ENCODE results near the gene SIGLEC12.
A peak's percentile ranks its signal among the peaks of the same experiment; 100 is the strongest.

Gene SIGLEC12

DNA sequence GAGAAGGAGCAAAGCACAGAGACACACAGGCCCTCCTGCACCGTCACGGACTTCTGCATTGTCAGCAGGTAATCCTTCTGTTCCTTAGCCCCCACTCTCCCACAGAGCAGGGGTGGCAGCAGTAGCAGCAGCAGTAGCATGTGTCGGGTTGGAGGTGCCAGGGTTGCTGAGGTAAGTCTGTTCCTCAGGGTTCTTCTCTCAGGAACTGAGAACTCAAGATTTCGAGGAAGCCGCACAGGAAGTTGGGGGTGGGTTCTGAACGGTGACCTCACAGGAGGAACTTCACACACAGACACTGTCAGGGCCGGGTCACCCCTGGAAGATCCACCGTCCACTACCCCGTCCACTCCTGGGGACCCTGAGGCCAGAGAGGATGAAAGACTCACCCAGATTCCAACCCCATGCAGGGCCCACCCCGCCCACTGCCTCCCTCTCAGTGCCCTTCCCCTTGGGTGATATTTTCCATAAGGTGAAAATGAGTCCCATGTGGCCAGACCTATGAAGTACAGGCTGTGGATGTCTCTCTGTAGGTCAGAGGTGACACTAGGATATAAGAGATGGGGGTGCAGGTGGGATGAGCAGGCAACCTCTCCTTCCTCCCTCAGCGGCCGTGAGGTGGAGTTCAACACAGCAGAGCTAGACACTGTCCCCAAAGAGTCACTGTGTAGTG, at the start of gene SIGLEC12:
Gene SIGLEC12, minus strand, starts transcription at position 207 of the 670 bp plus-strand sequence. Its CDS starts 67 bp downstream, at position 140.
- no peak for DNase-seq

DNA sequence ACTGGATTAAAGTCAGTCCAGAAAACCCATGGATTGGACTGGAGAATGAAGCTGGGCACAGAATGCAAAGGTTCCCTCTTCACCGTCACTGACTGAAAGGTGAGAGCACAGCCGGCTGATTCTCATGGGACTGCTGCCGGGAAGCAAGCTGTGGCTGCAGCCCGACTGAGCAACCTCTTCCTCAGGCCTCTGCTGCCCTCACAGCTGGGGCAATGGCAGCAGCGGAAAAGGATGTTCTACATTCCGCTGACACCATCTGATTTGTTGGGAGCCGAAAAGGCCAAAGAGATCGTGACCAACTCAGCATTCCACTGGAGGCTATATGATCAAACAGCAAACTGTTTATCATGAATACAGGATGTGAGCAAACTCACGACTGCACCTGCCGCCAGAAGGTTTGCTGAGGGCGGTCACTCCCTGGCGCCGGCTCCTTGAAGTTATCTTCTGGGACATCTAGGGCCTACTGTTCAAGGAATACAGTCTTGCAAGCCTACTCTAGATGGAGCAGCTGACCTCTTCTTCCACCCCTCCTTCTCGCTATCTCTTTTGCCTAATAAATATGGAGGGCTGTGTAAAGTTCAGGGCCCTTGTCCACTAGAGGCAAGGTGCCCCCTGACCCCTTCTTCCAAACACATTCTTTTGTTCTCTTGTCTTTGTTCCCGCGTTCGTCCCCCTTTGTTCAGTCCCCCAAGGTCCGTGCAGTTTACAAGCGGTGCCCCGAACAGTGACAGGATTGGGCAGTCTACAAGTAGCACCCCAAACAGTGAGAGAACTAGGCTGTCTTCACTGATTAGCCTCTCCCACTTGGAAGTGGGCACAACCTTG, 49.5 kb upstream of the SIGLEC12 start:
- no peak for DNase-seq

DNA sequence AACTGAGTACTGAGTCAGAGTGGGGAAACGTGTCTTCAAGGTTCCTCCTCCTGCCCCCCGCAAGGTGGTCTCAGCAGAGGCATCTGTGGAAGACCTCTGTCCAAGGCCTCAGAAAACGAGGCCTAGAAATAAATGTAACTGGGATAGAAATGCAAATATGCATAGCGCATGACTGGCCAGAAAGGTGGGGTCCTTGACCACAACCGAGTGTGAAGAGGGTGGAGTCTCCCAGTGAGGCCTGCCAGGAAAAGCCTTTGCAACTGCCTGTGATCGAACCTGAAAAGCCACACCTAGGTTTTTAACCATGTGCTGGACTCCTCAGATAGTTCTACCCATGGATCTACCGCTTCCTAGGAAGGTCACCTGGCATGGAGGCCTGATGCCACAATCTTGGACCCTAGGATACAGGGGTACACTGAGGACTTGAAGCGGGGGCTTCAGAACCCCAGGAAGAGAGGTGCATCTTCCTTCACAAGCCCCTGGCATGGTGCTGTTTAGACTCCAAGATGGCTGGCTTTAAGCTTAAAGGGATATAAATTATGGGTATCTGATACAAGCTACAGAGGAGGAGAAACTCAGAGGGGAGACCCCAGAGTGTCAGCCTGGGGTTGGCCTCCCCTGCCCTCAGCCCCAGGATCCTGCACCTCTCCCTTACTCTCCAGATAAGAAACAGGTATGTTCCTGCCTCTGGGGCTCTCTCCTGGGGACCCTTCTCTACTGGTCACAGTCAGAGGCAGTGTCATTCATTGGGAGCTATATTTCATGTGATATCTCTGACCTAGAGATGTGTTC, 48.1 kb upstream of the SIGLEC12 start:
- DNase-seq: no peak

DNA sequence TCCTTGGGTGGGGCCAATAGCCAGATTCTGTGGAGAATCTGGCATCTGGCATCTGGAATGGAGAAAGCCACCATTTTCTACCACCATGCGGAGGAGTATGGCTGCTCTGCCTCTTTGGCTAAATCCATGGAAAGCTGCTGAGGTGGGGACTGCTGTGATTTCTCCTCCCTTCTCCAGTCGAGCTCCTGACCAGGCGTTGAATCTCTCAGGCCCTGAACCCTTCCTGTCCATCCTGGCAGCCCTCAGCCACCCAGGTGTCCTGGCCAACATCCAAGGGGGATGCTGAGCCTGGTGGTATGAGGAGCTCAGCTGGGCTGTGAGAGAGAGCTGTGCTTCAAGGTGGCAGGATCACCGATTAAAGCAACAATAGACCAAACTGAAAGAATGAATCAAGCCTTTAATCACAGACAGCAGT, 47.3 kb upstream of the SIGLEC12 start:
- no peak for DNase-seq

DNA sequence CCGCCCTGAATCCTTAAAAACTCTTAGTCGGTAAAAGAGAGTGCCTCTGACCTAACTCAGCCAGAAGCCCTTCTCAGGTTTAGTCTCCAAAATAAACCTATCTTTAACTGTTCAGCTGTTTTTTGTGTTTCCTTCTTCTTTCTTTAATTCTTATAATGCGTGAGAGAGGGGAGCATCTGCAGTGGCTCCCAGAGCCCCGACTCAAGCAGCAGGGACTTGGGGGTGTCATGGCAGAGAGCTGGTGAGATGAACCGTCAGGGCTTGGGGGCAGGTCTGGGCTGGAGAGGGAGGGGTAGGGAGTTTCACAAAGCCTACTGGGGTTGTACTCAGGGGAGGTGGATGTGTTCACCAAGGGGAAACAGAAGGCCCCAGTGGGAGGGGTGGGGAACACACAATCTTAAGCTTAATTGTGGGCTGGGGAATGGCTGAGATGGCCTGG, 46.6 kb upstream of the SIGLEC12 start:
- DNase-seq: no peak

DNA sequence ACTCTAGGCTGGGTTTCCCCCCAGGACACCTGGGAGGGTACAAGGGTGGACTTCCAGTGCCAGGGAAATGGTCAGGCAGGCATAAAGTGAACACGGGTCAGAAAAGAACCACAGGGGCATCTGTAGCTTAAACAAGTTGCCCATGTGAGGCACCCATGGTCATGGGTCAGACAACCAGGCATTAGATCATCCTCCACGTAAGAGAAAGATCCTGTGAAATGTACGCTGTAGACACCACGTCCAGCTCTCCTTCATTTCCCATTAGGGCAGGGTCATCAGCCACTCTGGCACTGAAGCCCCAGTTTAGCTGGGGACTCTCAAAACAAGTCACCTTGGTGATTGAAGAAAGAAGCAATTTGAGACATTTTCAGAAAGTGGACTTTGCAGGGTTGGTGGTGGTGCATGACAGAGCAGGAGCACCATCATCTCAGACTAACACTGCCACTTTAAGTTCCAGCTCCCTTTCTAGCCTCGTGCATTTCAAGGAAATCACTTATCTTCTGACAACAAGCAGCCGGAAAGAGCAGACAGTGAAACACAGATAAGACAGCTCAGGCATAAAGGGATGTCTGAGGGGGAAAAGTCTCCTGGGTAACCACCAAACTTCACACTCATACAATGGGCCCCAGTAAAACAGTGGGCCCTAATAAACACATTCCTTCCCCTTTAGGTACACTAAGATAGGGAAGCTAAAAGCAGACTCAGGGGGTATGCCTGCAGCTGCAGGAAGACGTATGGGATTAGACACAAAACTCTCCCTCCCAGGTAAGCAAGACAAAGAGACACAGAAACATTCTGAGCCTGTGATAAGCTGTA, 46.0 kb upstream of the SIGLEC12 start:
- DNase-seq: no peak

DNA sequence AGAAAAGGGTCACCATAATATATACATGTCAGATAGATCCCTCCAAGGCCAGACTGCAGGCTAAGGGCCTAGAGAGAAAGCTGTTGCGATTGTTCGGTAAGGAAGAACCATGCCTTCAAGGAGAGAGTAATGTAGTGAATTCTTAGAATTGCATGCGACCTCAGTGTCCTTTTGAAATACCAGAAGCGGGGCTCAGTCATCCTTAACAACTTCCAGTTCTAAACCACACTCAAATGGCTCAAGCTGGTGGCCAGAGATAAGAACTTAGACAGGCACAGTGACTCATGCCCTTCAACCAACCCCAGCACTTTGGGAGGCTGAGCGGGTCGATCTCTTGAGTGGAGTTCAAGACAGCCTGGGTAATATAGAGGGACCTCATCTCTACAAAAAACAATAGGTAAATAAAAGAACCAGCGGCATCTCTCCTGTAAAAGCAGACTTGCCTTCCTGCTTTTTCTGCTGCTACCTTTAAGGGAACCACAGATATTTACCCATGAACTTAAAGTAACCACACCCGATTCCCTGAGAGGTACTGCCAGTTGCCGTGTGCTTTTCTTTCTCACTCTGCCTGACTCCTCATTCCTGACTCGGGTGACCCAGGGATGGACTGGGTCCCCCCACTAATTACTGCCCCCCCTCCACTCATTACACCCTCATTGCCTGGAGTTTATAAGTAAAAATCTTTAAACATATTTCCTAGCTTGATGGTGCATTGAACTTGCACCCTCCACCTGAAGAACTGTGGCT, 45.2 kb upstream of the SIGLEC12 start:
- no peak for DNase-seq

DNA sequence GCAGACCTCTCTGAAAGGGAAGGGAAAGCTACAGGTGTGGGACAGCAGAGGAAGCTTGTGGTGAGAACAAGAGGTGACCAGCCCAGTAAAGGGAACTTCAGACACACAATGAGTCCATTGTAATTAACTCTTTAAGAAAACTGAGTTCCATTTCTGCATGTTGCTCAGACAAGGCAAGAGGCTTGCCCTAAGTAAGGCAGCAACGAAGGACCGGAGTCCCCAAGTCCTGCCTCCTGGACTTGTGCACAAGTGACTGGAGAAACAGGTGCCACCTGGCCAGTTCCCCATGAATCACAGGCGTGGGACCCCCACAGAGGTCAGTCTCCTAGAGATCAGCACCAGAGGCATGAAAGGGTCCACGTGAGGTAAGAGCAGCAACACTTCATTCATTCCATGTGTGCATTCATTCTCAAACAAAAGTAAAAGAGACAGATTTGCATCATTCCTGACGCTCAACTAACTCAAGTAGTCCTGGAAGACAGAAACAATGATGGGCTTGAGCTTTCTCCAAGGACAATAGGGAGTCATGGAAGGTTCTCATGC, 44.6 kb upstream of the SIGLEC12 start:
- no peak for DNase-seq

DNA sequence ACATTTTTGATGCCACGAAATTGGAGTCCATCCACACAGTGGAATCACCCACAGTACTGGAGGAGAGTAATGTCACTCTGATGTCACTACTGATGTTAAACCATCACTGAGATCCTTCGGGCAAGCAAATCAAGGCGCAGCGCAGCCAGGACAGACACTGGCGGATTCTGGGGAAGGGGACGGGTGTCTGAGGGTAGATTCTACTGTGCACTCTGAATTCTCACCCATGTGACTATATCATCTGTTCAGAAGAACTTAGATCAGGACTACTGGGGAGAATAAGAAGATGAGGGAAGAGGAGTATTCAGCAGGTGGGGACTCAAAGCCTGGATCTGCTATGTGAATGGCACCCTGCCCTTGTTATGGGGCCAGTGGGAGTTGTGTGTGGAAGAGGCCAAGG, 42.4 kb upstream of the SIGLEC12 start:
- DNase-seq: no peak

DNA sequence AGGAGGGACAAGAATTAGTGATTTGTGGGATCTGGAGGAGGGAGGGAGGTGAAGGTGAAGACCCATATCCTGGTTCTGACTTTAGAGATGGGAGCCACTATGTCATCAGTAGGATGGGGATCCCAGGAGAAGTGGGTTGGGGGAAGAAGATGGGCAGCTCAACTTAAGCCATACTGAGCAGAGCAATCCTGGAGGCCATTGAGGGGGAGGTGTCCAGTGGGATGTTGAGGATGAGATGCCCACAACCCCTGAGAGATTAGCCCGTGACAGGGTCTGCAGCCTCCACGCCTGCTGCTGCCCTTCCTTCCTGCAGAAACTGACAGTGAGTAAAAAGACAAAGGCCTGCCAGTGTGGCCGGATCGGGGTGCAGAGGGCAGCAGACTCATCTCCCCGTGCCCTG, 41.1 kb upstream of the SIGLEC12 start:
- DNase-seq: no peak

DNA sequence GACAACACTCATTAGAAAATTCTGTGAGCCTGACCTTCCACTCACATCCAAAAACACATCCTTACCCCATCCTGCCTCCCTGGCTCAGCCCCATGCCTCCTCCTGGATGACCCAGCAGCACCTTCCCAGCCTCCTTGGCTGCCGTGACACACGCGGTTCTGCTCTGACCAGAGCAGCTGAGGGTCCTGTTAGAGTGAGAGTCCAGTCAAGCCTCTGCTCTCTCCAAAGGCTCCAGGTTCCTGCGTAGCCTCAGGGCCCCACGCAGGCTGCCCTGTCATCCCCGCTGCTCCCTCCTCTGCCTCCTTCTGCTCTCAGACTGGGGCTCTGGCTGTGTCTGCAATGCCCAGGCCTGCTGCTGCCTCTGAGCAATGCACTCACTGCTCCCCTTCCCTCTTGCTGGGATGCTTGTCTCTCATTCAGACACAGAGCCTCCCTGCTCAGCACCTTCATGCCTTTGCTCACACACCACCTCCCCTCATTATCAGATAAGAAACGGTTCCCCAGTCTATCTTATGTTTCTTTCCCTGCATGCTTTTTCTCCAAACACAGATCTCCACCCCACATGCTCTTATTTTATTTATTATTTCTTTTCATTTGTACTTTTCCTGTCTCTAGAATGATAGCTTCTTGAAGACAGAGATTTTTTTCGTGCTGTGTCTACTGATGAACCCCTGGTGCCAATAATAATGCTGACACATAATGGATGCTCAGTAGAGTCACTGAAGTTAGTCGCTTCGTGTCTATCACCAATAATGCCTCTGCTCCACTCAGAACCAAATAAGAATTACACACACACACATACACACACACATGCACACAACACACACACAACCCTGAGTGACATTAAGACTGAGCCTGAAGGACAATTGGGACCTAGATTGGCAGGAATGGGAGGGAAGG, 40.1 kb upstream of the SIGLEC12 start:
- no peak for DNase-seq

DNA sequence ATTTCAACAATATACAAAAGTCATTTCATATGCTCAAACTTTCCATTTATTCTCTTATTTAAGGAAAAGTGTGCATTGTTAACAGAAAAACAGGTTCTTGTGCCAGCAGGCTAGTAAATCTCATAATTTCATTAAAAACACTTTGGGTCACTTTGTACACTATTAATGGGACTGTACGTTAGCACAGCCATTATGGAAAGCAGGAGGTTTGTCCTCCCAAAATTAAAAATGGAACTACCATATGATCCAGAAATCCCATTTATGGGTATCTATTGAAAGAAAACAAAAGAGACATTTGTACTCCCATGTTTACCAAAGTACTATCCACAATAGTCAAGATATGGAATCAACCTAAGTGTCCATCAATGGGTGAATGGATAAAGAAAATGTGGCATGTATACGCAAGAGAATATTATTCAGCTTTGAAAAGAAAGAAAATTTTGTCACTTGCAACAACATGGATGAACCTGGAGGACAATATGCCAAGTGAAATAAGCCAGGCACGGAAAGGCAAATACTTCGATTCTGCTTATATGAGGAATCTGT, 38.3 kb upstream of the SIGLEC12 start:
- DNase-seq: no peak

DNA sequence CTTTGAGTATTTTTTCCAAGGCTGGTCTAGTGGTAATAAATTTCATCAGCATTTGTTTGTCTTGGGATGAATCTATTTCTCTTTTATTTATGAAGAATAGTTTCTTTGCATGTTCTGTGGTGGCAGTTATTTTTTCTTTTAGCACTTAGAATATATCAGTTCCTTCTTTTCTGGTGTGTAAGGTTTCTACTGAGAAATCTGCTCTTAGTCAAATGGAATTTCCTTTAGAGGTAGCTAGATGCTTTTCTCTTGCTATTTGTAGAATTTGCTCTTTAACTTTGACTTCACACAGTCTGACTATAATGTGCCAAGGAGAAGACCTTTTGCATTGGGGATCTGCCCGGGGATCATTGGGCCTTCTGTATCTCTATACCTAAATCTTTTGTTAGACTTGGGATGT, 33.9 kb upstream of the SIGLEC12 start:
- DNase-seq: no peak

DNA sequence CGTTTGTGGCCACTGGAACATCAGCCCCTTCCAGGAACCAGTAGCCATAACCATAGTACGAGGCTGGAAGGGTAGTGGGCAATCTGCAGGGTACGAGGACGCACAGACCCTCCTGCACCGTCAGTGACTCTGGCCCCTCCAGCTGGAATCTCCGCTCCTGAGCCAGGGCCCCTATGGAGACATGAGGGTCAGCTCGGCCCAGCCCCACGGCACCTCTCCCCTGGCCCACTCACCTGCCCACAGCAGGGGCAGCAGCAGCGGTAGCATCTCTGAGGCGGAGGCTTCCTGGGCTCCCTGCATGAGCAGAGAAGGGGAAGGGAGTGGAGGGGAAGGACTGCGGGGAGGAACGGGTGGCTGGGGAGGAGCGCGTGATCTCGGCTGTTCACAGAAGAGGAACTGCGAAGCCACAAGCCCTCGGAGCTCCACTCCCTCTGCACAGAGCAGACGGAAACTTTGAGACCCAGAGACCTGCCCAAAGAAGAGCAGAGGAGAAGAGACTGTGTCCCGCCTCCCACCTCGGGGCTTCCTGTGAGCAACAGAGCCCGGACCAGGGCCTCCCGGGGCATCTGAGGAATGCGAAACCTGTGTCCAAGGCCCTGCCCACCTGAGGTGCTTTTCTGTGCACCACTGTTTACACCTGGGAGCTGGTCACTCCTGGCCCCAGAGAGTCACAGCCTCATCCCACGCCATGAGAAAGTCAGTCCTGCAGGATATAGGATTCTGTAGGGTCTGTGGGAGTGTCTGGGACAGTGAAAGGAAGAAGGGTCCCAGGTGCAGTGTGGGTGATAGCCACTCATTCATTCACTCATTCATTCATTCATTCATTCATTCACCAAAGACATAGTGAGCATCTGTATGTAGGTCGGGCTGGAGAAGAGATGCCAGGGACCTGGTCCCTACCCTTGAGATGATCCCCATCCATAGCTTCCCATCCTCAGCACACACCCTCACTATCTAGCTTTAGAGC, 30.0 kb upstream of the SIGLEC12 start, which contains the start of gene SIGLEC6:
Gene SIGLEC6, minus strand, starts transcription at position 322 of the 967 bp plus-strand sequence. Its CDS starts 22 bp downstream, at position 300.
- DNase-seq: peak in 1 of 2 donors; percentile 7

DNA sequence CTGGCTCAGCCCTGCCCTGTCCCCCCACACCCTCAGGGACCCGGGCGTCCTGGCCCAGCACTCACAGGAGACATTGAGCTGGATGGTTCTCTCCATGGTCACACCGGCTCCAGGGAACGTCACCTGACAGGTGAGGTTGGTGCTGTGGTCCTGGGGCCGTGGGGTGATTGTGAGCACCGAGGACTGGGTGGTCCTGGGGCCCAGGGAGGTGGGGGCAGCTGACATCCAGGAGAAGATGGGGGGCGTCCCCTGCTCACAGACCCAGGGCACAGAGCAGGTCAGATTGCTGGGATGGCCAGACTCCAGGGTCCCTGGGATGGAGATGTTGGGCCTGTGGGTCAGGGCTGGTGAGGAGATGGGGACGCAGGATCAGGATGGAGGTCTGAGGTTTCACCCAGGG, 29.0 kb upstream of the SIGLEC12 start:
- no peak for DNase-seq

DNA sequence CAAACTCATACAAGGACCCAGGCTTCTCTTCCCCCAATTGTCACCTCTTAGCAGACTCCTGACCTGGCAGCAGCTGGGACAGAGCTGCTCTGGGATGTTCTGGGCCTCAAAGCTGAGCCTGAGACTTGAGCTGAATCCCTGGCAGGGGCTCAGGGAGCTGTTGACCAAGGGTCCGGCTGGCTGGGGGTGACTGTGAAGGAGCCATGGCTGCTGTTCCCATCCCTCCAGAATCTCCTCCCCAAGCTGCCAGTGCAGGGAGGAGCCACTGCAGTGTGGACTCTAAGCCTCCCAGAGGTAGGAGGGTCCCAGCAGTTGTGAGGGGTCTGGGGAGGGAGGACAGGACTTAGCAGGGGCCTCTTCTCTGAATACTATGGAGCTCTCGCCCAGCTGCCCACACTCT, 27.7 kb upstream of the SIGLEC12 start:
- no peak for DNase-seq

DNA sequence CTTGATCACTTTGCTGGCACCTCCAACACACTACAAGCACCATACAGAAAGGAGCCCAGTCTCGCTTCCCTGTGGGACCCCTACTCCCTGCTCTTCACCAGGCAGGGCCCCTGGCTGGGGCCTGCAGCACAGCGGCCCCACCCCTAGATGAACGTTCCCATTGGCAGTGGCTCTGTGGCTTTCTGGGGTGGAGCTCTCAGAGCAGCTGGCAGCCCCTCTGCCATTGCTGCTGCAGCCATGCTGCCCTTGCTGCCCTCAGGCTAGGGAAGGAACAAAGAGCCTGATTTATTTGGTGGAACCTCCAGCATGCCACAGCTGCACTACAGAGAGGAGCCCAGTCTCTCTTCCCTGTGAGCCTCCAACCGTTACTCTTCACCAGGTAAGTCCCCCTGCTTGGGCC, 24.1 kb upstream of the SIGLEC12 start:
- DNase-seq: no peak

DNA sequence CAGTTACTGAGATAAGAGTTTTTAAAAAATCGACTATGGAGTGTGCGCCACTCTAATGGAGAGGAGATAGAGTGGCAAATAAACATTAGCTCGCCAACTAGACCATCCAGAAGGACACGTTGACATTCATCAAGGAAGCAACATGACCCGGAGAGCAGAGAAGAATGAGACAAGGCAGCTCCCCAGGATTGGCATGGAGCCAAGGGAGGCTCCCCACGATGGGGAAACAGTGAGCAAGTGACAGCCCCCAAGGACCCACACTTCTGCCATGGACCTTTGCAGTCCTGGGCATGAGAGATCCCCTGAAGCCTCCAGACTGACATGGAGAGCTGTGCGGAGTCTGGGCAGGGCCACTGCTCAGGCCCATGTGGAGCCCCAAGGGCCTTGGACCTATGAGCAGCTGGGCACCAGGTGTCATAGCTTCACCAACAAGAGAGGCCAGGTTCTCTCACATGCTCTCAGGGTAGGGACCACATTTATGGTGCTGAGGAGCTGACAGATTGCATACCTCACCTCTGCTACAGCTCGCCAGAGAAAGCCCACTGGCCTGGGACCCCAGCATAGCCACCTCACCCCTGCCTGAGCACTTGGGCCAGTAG, 23.2 kb upstream of the SIGLEC12 start:
- no peak for DNase-seq

Measured in activated CD4-positive, alpha-beta T cell treated with anti-CD3 and anti-CD28 coated beads for 4 hours (primary cell).